HG03039 (cell line): ENCODE data around the gene OBSL1.
A peak's percentile ranks its signal among the peaks of the same experiment; 100 is the strongest.

Source experiments
- ATAC-seq: cut with Tn5 transposase; IDR thresholded peaks from one replicate; pipeline ENCODE4 v1.9.1; 2021; ENCODE audit warnings: mild to moderate bottlenecking, moderate library complexity; ENCODE audit not compliant: unreplicated experiment

The OBSL1 gene

DNA sequence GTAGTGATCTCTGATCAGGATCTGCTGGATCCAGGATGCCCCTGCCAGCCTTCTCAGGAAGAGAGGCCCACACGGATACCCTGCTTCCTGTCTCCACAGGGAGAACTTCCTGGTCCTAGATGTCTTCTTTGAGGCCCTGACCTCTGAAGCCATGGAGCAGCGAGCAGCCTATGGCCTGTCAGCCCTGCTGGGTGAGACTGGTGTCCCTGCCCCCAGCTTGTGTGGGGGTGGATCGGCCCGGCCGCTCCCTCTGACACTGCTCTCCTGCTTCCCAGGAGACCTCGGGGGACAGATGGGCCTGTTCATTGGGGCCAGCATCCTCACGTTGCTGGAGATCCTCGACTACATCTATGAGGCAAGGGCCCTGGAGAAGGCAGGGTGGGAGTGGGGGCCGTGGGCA lies 34.4 kb downstream of the OBSL1 start:
- ATAC-seq: no peak

- no peak for ATAC-seq
Observed at GRCh38 chr2:219536425-219536824, 34.9 kb downstream of the OBSL1 start.

DNA sequence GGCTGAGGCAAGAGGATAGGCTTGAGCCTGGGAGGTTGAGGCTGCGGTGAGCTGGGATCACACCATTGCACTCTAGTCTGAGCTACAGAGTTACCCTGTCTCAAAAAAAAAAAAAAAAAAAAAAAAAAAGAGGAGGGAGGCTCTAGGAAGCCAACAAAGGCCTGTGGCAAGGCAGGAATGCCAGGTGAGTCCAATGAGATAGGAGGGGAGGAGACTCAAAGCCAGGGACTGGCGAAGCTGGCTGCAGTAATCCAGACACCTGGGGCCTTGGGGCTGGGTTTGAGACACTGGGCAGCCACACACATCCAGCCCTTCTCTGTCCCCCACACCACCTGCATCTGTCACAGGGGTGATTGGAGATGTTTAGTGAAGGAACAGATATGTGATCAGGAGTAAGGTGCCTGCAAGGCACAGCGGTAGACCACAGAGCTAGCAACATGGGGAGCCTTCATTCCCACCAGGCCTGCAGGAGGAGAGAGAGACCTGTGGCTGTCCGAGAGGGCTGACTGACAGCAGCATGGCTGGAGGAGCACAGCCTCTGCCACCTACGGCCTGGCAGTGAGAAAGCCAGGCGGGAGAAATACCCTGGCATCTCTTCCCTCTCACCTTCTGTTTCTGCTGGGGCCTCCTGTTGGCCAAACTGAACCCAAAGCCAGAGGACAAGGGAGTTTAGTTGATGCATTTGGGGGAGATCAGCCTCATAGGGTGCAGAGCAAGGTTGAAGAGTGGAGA lies 37.2 kb downstream of the OBSL1 start:
- ATAC-seq: no peak

DNA sequence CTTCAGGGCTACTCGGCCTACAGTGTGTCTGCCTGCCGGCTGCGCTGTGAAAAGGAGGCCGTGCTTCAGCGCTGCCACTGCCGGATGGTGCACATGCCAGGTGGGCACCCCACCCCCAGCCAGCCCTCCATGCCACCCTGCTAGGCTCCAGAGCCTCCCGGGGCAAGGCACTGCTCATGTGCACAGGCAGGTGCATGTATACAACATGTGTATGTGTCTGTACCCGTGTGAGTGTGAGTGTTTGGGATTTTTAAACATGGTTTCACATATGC lies 39.0 kb downstream of the OBSL1 start:
- ATAC-seq: no peak

GRCh38 chr2:219531639-219532377 lies 39.5 kb downstream of the OBSL1 start:
- no peak for ATAC-seq

DNA sequence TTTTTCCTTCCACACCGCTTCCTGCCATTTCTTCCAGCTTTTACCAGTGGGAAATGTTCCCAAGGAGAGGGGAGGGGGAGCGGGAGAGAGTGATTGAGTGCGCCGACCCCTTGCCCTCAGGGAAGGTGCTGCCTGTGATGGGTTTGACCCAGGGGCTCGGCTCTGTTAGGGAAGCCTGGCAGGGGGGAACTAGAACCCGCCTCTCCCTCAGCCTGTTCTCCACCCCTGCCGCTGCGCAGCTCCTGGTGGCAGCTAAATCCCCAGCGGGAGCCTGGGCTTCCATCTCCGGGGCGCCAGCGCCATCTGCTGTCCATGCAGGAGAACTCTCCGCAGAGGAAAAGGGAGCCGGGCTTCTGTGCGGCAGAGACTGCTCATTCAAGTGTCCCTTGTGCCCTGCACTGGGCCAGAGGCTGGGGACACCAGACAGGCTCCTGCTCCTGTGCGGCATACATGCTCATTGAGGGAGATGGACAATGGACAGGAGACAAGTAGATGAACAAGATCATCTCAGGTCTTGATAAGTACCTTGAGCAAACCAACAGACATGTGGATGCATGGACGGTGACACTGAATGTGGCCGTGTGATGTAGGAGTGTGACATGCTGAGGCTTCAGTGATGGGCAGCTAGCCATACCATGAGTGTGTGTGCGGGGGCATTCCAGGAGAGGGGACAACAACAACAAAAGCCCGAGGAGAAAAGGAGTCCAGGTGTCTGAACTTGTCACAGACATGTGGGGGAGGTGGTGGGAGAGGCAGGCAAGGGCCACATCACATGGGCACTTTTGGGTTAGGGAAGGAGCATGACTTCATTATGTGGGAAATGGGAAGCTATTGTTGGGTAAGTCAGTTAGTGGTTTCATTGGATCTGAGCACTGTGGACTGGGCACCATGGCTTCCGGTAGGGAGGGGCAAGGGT lies 41.0 kb downstream of the OBSL1 start:
- peak; percentile 82 for ATAC-seq

- no peak for ATAC-seq
Observed at GRCh38 chr2:219527472-219527871, 43.9 kb downstream of the OBSL1 start.

DNA sequence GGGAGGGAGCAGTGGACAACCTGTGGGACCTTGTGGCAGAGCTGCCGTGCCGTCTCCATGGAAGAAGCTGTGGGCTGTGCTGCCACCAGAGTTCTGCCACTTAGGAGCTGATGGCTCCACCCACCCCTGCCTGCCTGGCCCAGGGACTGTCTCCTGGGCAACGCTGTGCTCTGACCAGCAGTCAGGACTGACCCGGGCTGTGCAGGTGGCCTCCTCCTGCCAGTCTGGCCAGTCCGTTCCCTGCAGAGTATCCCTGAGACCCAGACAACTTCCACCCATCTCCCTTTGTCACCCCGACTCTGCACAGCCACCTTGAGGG lies 44.3 kb downstream of the OBSL1 start:
- no peak for ATAC-seq

- ATAC-seq: no peak
Observed at GRCh38 chr2:219526320-219527075, 44.8 kb downstream of the OBSL1 start.

DNA sequence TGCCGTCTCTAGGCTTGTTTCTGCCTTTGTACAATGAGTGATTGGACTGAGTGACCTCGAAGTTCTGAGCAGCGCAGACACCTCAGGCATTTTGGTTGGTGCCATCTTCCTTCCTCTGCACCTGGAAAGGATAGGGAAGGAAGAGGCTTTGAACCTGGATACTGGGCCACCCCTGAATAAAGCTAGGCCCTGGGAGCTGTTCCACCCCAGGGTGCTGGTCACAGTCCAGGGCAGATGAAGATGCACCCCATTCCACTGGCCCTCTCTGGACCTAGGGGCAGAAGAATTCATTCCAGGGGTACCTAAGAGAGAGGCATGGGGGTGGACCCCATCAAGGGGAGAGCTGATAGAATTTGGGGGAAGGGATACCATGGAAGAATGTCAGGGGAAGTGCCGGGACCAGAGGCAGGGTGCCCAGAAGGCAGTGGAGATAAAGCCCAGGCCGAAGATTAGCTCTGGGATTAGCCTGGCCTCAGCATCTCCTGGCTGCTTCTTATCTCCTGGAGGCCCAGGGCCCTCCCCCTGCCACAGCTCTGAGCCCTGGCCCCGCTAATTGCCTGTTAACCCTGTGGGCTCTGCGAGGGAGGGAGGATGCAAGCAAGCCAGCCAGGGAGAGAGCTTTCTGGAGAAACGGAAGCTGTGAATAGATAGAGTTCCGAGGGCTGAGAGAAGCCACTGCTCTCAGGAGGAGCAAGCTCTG lies 45.7 kb downstream of the OBSL1 start:
- ATAC-seq: no peak

- no peak for ATAC-seq
Observed at GRCh38 chr2:219524817-219525216, 46.5 kb downstream of the OBSL1 start.

GRCh38 chr2:219523031-219523671 lies 48.2 kb downstream of the OBSL1 start:
- ATAC-seq: no peak

GRCh38 chr2:219522111-219523030 lies 49.0 kb downstream of the OBSL1 start:
- ATAC-seq: no peak

GRCh38 chr2:219521066-219521880 lies 50.1 kb downstream of the OBSL1 start:
- ATAC-seq: no peak

DNA sequence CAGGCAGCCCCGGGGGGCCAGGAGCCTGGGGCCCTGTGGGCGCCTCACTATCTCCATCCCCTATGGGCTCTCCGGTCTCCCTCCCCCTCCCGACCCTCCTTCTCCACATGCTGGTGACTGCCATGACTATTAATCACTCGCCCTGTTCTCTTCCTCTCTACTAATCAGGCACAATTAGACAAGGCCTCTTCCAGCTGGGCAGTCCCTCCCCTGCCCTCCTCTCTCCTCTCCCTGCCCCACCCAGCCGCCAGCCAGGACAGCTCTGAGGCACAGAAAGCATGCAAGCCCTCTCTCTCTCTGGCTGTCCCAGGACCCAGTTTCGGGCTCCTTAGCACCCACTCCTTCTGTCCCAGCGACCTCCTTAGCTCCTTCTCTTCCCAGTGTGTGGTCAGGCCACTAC lies 51.3 kb downstream of the OBSL1 start:
- no peak for ATAC-seq

DNA sequence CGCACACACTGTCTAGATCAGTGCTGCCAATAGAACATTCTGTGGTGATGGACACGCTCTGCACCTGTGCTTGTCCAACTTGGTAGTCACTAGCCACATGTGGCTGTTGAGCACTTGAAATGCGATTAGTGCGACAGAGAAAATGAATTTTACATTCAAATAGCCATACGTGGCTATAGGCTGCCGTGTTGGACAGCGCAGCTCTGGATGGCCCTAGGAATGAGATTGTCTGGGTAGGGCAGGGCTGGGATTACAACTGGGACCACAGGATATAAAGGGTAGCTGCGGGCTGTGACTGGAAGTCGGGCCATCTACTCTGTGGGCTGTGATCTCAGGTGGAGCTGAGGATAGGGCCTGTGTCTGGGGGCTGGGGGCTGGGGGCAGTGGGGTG lies 51.8 kb downstream of the OBSL1 start:
- ATAC-seq: no peak

- no peak for ATAC-seq
Observed at GRCh38 chr2:219517954-219518778, 53.2 kb downstream of the OBSL1 start.
